DND-41 (cell line): ENCODE results near the gene PTBP3.

Source experiments
- CTCF ChIP-seq: IDR thresholded peaks from 2 replicates; pipeline ENCODE4 v1.5.1; 2012; ENCODE audit warnings: borderline replicate concordance, low read length, moderate library complexity, mild to moderate bottlenecking; ENCODE audit not compliant: poor library complexity, severe bottlenecking; ENCODE audit errors: extremely low read depth
- EZH2 ChIP-seq: IDR thresholded peaks from 3 replicates; pipeline ENCODE4 v1.6.1; 2012; ENCODE audit warnings: borderline replicate concordance, low read depth, mild to moderate bottlenecking, moderate library complexity, low read length, inconsistent platforms; ENCODE audit not compliant: severe bottlenecking

- TF ChIP-seq CTCF (no peak), EZH2 (no peak)
Measured at GRCh38 chr9:112299514-112299913, 33.9 kb downstream of the PTBP3 start.
